Measurements from ENCODE around the gene PCDHA3. TPM values are rescaled to one million over a fixed set of nuclear protein-coding genes. Genes with fewer than 3 reads are reported as not detected.

PCDHA3 gene
- polyA plus RNA-seq, 1 experiment, result 0.16 TPM

Other genes starting within 250 kb of the PCDHA3 start
- gene SRA1, start 243.6 kb upstream of the PCDHA3 start, polyA plus RNA-seq (2011; rRNA removed), result 46.2 and 51.1 TPM in 2 replicates
- gene APBB3, start 236.5 kb upstream of the PCDHA3 start, polyA plus RNA-seq (2011; rRNA removed), result 15.2 and 24.3 TPM in 2 replicates
- 70.2 and 101 TPM in 2 replicates for gene SLC35A4, start 236.2 kb upstream of the PCDHA3 start, polyA plus RNA-seq (2011; rRNA removed)
- 0.69 and 1.9 TPM in 2 replicates for gene CD14, start 167.9 kb upstream of the PCDHA3 start, polyA plus RNA-seq (2011; rRNA removed)
- gene TMCO6, start 161.6 kb upstream of the PCDHA3 start, polyA plus RNA-seq (2011; rRNA removed), result 4.8 and 7.5 TPM in 2 replicates
- gene NDUFA2, start 153.4 kb upstream of the PCDHA3 start, polyA plus RNA-seq (2011; rRNA removed), result 96.8 and 102 TPM in 2 replicates
- 71.8 and 105 TPM in 2 replicates for gene IK, start 153.2 kb upstream of the PCDHA3 start, polyA plus RNA-seq (2011; rRNA removed)
- gene WDR55, start 136.2 kb upstream of the PCDHA3 start, polyA plus RNA-seq (2011; rRNA removed), result 12.7 and 17.9 TPM in 2 replicates
- 0.21 and 0.36 TPM in 2 replicates for gene DND1, start 127.5 kb upstream of the PCDHA3 start, polyA plus RNA-seq (2011; rRNA removed)
- 76.3 and 80.6 TPM in 2 replicates for gene HARS1, start 109.7 kb upstream of the PCDHA3 start, polyA plus RNA-seq (2011; rRNA removed)
- gene HARS2, start 109.6 kb upstream of the PCDHA3 start, polyA plus RNA-seq (2011; rRNA removed), result 22.3 and 30.7 TPM in 2 replicates
- 23.4 and 49.5 TPM in 2 replicates for gene ZMAT2, start 100.6 kb upstream of the PCDHA3 start, polyA plus RNA-seq (2011; rRNA removed)
- gene PCDHA1, start 14.9 kb upstream of the PCDHA3 start, polyA plus RNA-seq (2011; rRNA removed), result 0.04 and 0.12 TPM in 2 replicates
- gene PCDHA2, start 6.2 kb upstream of the PCDHA3 start, polyA plus RNA-seq (2011; rRNA removed), result 0.02 TPM in 1 of 2 replicates, not detected in the other
- gene PCDHA4, start 6.0 kb downstream of the PCDHA3 start, polyA plus RNA-seq (2011; rRNA removed), result 0.22 and 0.25 TPM in 2 replicates
- not detected in 2 replicates for gene PCDHA5, start 20.6 kb downstream of the PCDHA3 start, polyA plus RNA-seq (2011; rRNA removed)
- gene PCDHA6, start 26.9 kb downstream of the PCDHA3 start, polyA plus RNA-seq (2011; rRNA removed), result 0.02 and 0.09 TPM in 2 replicates
- 0.44 TPM in 2 replicates for gene PCDHA7, start 33.2 kb downstream of the PCDHA3 start, polyA plus RNA-seq (2011; rRNA removed)
- gene PCDHA8, start 40.1 kb downstream of the PCDHA3 start, polyA plus RNA-seq (2011; rRNA removed), result 0.01 and 0.02 TPM in 2 replicates
- 0.01 and 0.06 TPM in 2 replicates for gene PCDHA9, start 47.3 kb downstream of the PCDHA3 start, polyA plus RNA-seq (2011; rRNA removed)
- 0.02 TPM in 2 replicates for gene PCDHA10, start 54.8 kb downstream of the PCDHA3 start, polyA plus RNA-seq (2011; rRNA removed)
- not detected in 2 replicates for gene PCDHA11, start 67.9 kb downstream of the PCDHA3 start, polyA plus RNA-seq (2011; rRNA removed)
- gene PCDHA12, start 74.3 kb downstream of the PCDHA3 start, polyA plus RNA-seq (2011; rRNA removed), result not detected in 2 replicates
- not detected in 2 replicates for gene PCDHA13, start 81.1 kb downstream of the PCDHA3 start, polyA plus RNA-seq (2011; rRNA removed)
- 0.02 TPM in 1 of 2 replicates, not detected in the other for gene PCDHAC1, start 125.2 kb downstream of the PCDHA3 start, polyA plus RNA-seq (2011; rRNA removed)
- gene PCDHAC2, start 165.4 kb downstream of the PCDHA3 start, polyA plus RNA-seq (2011; rRNA removed), result 0.06 TPM in 1 of 2 replicates, not detected in the other